NCI-H526 (cell line): Measurements from ENCODE around the gene ARHGEF38.

Experiments used
- DNase-seq, 2 experiments: peaks; one replicate each; lab custom pipeline; 2025; lab: John Stamatoyannopoulos, UW

The ARHGEF38 gene

GRCh38 chr4:105551965-105552746, at the start of gene ARHGEF38:
Gene ARHGEF38 (plus strand): TSS chr4:105552620. CDS start chr4:105552766, 146 bp downstream.
- DNase-seq: peak; percentile 94 to 96

- DNase-seq: no peak
Measured at GRCh38 chr4:105503484-105503883, 48.9 kb upstream of the ARHGEF38 start.

- no peak for DNase-seq
Measured at GRCh38 chr4:105504744-105505143, 47.7 kb upstream of the ARHGEF38 start.

GRCh38 chr4:105509291-105509690, 43.1 kb upstream of the ARHGEF38 start:
- DNase-seq: no peak

- DNase-seq: no peak
Measured at GRCh38 chr4:105509714-105510113, 42.7 kb upstream of the ARHGEF38 start.

GRCh38 chr4:105510245-105510644, 42.2 kb upstream of the ARHGEF38 start:
- no peak for DNase-seq

GRCh38 chr4:105520819-105521790, 31.3 kb upstream of the ARHGEF38 start:
- peak; percentile 4 to 64 for DNase-seq

GRCh38 chr4:105526656-105527055, 25.8 kb upstream of the ARHGEF38 start:
- no peak for DNase-seq

GRCh38 chr4:105527081-105527480, 25.3 kb upstream of the ARHGEF38 start:
- no peak for DNase-seq

- DNase-seq: no peak
Measured at GRCh38 chr4:105536601-105537000, 15.8 kb upstream of the ARHGEF38 start.

- DNase-seq: no peak
Measured at GRCh38 chr4:105541420-105541819, 11.0 kb upstream of the ARHGEF38 start.

- DNase-seq: no peak
Measured at GRCh38 chr4:105542039-105542438, 10.4 kb upstream of the ARHGEF38 start.

- peak in 1 of 2 experiments; percentile 17 for DNase-seq
Measured at GRCh38 chr4:105543346-105543745, 9.1 kb upstream of the ARHGEF38 start.

GRCh38 chr4:105543881-105544280, 8.5 kb upstream of the ARHGEF38 start:
- DNase-seq: peak; percentile 29 to 57

- no peak for DNase-seq
Measured at GRCh38 chr4:105544520-105545286, 7.7 kb upstream of the ARHGEF38 start.

- DNase-seq: no peak
Measured at GRCh38 chr4:105546086-105546485, 6.3 kb upstream of the ARHGEF38 start.

- DNase-seq: no peak
Measured at GRCh38 chr4:105547769-105548168, 4.7 kb upstream of the ARHGEF38 start.

- DNase-seq: no peak
Measured at GRCh38 chr4:105548483-105548882, 3.9 kb upstream of the ARHGEF38 start.

GRCh38 chr4:105550641-105551040, 1.8 kb upstream of the ARHGEF38 start:
- no peak for DNase-seq

GRCh38 chr4:105555409-105555808, 3.0 kb downstream of the ARHGEF38 start:
- no peak for DNase-seq

- no peak for DNase-seq
Measured at GRCh38 chr4:105556206-105556605, 3.8 kb downstream of the ARHGEF38 start.

- no peak for DNase-seq
Measured at GRCh38 chr4:105558277-105558676, 5.9 kb downstream of the ARHGEF38 start.
